ENCODE data around the gene AK3. TPM values are rescaled to one million over a fixed set of nuclear protein-coding genes. Genes with fewer than 3 reads are reported as not detected.

AK3 gene
- total RNA-seq, 1 experiment from 2014 or later: 41.5 TPM

DNA sequence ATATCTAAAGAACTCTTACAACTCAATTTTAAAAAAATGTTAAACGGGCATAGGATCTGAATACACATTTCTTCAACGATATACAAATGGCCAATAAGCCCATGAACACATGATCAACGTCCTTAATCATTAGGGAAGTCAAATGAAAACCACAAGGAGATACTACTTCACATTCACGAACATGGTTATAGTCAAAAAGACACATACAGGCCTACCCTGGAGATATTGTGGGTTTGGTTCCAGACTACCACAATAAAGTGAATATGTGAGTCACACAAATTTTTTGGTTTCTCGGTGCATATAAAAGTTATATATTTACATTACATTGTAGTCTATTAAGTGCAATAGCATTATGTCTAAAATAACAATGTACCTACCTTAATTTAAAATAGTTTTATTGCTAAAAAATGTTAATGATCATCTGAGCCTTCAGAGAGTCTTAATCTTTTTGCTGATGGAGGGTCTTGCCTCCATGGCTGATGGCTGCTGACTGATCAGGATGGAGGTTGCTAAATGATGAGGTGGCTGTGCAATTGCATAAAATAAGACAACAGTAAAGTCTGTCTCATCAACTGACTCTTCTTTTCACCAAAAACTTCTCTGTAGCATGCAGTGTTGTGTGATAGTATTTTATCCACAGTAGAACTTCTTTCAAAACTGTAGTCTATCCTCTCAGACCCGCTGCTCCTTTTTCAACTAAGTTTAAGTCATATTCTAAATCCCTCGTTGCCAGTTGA lies 15.1 kb downstream of the AK3 start:
- Histone ChIP-seq H4K91ac (ENCODE audit: insufficient read length, low read depth, low read length) (no peak overlapping the region), H4K8ac (replicated peaks; ENCODE audit: insufficient read length, low read depth, low read length) (no peak overlapping the region), H2AFZ (ENCODE audit: low read length) (no peak overlapping the region), H2BK15ac (ENCODE audit: low read depth, low read length) (no peak overlapping the region), H3K27me3 (ENCODE audit: insufficient read depth, low read length) (no peaks in the 10 kb centered on the region), H2BK20ac (ENCODE audit: low read depth, low read length, poor library complexity, severe bottlenecking) (no peak overlapping the region), H3K9ac (ENCODE audit: extremely low read depth, insufficient read length, low read length) (no peak overlapping the region), H2AK5ac (ENCODE audit: insufficient read length, low read length) (no peak overlapping the region), H3K14ac (ENCODE audit: insufficient read depth, low read length) (no peak overlapping the region), H3K23me2 (ENCODE audit: insufficient read length, low read depth, low read length, poor library complexity, severe bottlenecking) (no peaks in the 10 kb centered on the region), H3K9me3 (ENCODE audit: control insufficient read depth, low read depth, low read length) (no peaks in the 10 kb centered on the region), H3K79me2 (ENCODE audit: insufficient read depth, low read length) (peaks cover 6% of the 10 kb centered on the region; the same call in 1 of the 2 replicates), H3K4me2 (ENCODE audit: insufficient read depth, insufficient read length, low read length) (no peak overlapping the region), H3K4me1 (ENCODE audit: insufficient read depth, low read length) (no peaks in the 10 kb centered on the region), H3K4ac (ENCODE audit: low read depth, low read length) (no peak overlapping the region), H3K18ac (ENCODE audit: insufficient read length, low read depth, low read length) (no peak overlapping the region), H3K56ac (ENCODE audit: insufficient read length, low read depth, low read length) (no peak overlapping the region), H2BK5ac (ENCODE audit: insufficient read length, low read length) (no peak overlapping the region), H2BK120ac (ENCODE audit: low read depth, low read length, poor library complexity, severe bottlenecking) (no peak overlapping the region), H4K20me1 (ENCODE audit: control insufficient read depth, insufficient read depth, insufficient read length) (no peaks in the 10 kb centered on the region), H4K5ac (ENCODE audit: insufficient read length, low read depth, low read length) (no peak overlapping the region), H3T11ph (ENCODE audit: low read length) (no peak overlapping the region), H3K23ac (ENCODE audit: insufficient read length, low read depth, low read length) (no peak overlapping the region), H2BK12ac (ENCODE audit: insufficient read length, low read depth, low read length) (no peak overlapping the region), H3K27ac (ENCODE audit: insufficient read length, low read depth, low read length) (no peak overlapping the region), H3K79me1 (ENCODE audit: insufficient read depth, low read depth, low read length, poor library complexity, severe bottlenecking) (peaks cover 9% of the 10 kb centered on the region)
- Mint-ChIP-seq H3K4me3 (no peak overlapping the region), H3K27me3 (ENCODE audit: low read depth) (no peaks in the 10 kb centered on the region), H3K36me3 (ENCODE audit: insufficient read depth in 1 of 3, low read depth in 3 of 3) (peaks cover 0 to 20% (median 10%) of the 10 kb centered on the region in 3 experiments; a peak in 4 of 7 replicates), H3K9me3 (no peaks in the 10 kb centered on the region), H3K27ac (no peak overlapping the region), H3K4me1 (no peaks in the 10 kb centered on the region)
- TF ChIP-seq, protein P1, sequence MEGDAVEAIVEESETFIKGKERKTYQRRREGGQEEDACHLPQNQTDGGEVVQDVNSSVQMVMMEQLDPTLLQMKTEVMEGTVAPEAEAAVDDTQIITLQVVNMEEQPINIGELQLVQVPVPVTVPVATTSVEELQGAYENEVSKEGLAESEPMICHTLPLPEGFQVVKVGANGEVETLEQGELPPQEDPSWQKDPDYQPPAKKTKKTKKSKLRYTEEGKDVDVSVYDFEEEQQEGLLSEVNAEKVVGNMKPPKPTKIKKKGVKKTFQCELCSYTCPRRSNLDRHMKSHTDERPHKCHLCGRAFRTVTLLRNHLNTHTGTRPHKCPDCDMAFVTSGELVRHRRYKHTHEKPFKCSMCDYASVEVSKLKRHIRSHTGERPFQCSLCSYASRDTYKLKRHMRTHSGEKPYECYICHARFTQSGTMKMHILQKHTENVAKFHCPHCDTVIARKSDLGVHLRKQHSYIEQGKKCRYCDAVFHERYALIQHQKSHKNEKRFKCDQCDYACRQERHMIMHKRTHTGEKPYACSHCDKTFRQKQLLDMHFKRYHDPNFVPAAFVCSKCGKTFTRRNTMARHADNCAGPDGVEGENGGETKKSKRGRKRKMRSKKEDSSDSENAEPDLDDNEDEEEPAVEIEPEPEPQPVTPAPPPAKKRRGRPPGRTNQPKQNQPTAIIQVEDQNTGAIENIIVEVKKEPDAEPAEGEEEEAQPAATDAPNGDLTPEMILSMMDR (conservative IDR thresholded peaks at IDR 0.05): no peak
- WGBS (ENCODE audit: extremely low coverage, insufficient read length, low lambda C conversion rate): no CpG with 5 or more reads among the region's 7 CpGs
- no peak for DNase-seq
